Nephron (organoid): Measurements from ENCODE around the gene HCN3.

Experiments
- H3K27ac Mint-ChIP-seq, 3 experiments: 2 replicates each; pipeline ENCODE4 v1.8.0; 2020; ENCODE audit warnings: mixed read lengths in 3 of 3, mild to moderate bottlenecking in 2 of 3, moderate library complexity in 1 of 3
- H3K27me3 Mint-ChIP-seq: 2 replicates; pipeline ENCODE4 v1.8.0; 2021; ENCODE audit warnings: low read depth, mild to moderate bottlenecking, moderate library complexity, mixed read lengths
- H3K36me3 Mint-ChIP-seq: 2 replicates; pipeline ENCODE4 v1.8.0; 2020; ENCODE audit warnings: low read depth, mixed read lengths
- H3K4me1 Mint-ChIP-seq: 2 replicates; pipeline ENCODE4 v1.8.0; 2020; ENCODE audit warnings: mixed read lengths
- H3K4me3 Mint-ChIP-seq, 3 experiments: 2 replicates each; pipeline ENCODE4 v1.8.0; 2020; ENCODE audit warnings: mild to moderate bottlenecking in 3 of 3, mixed read lengths in 3 of 3, moderate library complexity in 2 of 3
- H3K9me3 Mint-ChIP-seq: 2 replicates; pipeline ENCODE4 v1.8.0; 2020; ENCODE audit warnings: mixed read lengths
- TF ChIP-seq, protein P1 (sequence below), 3 experiments: fragments of 200-600 bp; sonication (generic); IDR thresholded peaks; one replicate each; pipeline ENCODE4 v1.5.0; 2021; ENCODE audit warnings: antibody characterized with exemption in 3 of 3; ENCODE audit not compliant: unreplicated experiment in 3 of 3

HCN3 gene

DNA sequence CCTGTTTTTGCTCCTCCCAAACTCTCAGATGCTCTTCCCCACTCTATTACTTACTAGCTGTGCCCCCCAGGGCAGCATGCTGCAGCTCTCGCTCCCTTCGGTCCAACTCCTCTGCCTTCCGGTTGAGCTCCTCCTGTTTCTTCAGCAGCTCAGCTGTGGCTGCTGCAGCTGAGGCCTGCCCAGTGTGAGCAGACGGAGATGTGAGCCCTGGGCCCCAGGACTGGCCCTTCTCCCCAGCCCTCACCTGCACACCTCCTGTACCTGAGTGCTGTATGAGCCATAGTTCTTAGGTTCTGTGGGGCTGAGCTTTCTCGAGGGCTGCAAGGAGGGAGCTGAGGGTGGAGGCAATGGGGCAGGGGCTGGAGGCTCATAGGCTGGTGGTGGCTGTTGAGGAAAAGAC lies 17.0 kb upstream of the HCN3 start:
- H3K4me1 Mint-ChIP-seq = peaks cover 30% of the 10 kb centered on the region
- TF ChIP-seq, protein P1, sequence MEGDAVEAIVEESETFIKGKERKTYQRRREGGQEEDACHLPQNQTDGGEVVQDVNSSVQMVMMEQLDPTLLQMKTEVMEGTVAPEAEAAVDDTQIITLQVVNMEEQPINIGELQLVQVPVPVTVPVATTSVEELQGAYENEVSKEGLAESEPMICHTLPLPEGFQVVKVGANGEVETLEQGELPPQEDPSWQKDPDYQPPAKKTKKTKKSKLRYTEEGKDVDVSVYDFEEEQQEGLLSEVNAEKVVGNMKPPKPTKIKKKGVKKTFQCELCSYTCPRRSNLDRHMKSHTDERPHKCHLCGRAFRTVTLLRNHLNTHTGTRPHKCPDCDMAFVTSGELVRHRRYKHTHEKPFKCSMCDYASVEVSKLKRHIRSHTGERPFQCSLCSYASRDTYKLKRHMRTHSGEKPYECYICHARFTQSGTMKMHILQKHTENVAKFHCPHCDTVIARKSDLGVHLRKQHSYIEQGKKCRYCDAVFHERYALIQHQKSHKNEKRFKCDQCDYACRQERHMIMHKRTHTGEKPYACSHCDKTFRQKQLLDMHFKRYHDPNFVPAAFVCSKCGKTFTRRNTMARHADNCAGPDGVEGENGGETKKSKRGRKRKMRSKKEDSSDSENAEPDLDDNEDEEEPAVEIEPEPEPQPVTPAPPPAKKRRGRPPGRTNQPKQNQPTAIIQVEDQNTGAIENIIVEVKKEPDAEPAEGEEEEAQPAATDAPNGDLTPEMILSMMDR (IDR thresholded peaks at IDR 0.05; ENCODE audit: unreplicated experiment in 3 of 3) = no peak
- no peaks in the 10 kb centered on the region for H3K9me3 Mint-ChIP-seq
- peak overlapping the region; percentile 96 to 97 (median 97) for H3K4me3 Mint-ChIP-seq
- no peak overlapping the region for H3K27ac Mint-ChIP-seq
- no peaks in the 10 kb centered on the region for H3K27me3 Mint-ChIP-seq
- peaks cover 56% of the 10 kb centered on the region for H3K36me3 Mint-ChIP-seq

DNA sequence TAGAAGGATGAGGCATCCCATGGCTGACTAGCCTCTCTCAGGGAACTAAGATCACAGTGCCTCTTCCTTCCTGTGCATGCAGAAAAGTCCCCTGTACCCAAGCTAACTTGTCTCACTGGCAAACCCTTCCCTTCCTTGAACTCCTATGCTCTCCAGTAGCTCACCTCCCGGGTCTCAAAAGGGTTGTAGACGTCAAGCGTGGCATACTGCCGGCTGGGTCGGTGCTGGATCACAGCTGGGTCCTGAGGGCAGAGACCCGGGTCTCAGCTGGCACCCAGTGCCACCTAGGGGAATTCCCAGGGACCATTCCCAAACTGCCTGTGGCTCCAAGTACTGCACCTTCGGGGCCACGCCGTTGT lies 15.8 kb upstream of the HCN3 start:
- Mint-ChIP-seq H3K9me3 (no peaks in the 10 kb centered on the region), H3K27me3 (no peaks in the 10 kb centered on the region), H3K4me3 (peak overlapping the region; percentile 96 to 97 (median 97)), H3K4me1 (peaks cover 24% of the 10 kb centered on the region), H3K36me3 (peaks cover 63% of the 10 kb centered on the region), H3K27ac (peak overlapping the region; percentile 64 to 86 (median 81))
- TF ChIP-seq, protein P1 (IDR thresholded peaks at IDR 0.05; ENCODE audit: unreplicated experiment in 3 of 3) = no peak

DNA sequence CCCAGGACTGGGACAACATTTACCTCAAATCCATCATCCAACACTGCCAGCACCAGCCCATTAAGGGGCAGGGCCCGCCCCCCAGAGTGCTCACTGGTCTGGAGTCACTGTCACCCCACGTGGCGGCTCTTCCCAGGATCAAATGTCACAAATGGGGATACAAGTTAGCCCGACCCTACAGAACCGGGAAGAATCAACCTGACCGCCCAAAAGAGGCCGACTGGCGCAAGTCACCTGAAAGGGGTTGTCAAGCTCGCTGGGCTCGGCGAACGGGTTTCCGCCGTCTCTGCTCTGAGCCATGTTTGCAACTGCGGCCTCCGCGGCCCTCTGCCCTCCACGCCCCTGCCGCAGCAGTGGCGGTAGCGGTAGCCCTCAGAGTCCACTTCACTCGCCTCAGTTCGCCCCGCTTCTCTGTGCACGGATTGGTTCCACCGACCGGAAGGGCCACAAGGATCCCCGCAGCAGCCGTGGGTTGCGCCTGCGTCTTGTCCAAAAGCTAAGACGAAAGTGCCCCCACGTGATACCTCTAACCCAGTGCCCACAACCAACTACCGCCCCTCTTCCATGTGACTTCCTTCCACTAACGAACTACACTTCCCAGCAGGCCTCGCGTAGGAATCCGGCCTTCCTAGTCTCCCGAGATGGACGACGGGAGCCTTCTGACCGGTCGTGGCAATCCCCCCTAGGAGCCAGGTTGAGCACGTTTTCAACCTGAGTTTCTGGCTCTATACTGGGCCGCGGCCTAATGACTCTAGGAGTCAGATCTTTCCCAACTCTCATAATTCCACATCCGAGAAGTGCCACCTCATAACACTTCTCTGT lies 15.2 kb upstream of the HCN3 start, which contains the start of gene SCAMP3:
SCAMP3 (minus strand) TSS at position 509 of the 822 bp plus-strand sequence; CDS start at position 300, 209 bp downstream.
- H3K4me1 Mint-ChIP-seq = peaks cover 18% of the 10 kb centered on the region

DNA sequence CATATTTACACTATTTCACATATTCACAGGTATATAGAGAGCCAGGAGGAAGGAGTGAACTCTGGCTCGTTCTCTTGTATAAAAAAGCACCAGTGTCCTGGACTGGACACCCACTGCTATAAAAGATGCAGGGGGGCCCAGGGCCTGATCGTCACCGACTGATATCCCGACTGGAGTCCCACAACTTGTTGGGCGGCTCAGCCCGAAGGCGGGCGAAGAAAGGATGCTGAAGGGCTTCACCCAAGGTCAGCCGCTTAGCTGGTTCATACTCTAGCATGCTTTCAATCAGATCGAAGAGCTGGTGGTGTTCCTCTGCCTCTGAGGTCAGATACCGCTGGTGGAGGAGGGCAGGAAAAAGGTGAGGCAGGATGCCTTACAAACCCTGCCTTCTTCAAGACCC lies 14.2 kb upstream of the HCN3 start:
- H3K9me3 Mint-ChIP-seq = no peaks in the 10 kb centered on the region
- no peaks in the 10 kb centered on the region for H3K27me3 Mint-ChIP-seq
- H3K4me3 Mint-ChIP-seq = peak overlapping the region; percentile 40 to 97 (median 96)
- H3K27ac Mint-ChIP-seq = peak overlapping the region; percentile 43 to 86 (median 64)
- peaks cover 69% of the 10 kb centered on the region for H3K36me3 Mint-ChIP-seq
- TF ChIP-seq, protein P1 (IDR thresholded peaks at IDR 0.05; ENCODE audit: unreplicated experiment in 3 of 3) = no peak
- H3K4me1 Mint-ChIP-seq = peaks cover 23% of the 10 kb centered on the region

More for the DNA sequence above, 15.2 kb upstream of the HCN3 start, which contains the start of gene SCAMP3:
- Mint-ChIP-seq H3K27me3 (no peaks in the 10 kb centered on the region), H3K36me3 (peaks cover 65% of the 10 kb centered on the region), H3K27ac (peak within 1 kb of the TSS; percentile 64 to 86 (median 81)), H3K9me3 (no peaks in the 10 kb centered on the region), H3K4me3 (peak within 1 kb of the TSS; percentile 96 to 97 (median 97))
- TF ChIP-seq, protein P1 (IDR thresholded peaks at IDR 0.05; ENCODE audit: unreplicated experiment in 3 of 3) = no peak

DNA sequence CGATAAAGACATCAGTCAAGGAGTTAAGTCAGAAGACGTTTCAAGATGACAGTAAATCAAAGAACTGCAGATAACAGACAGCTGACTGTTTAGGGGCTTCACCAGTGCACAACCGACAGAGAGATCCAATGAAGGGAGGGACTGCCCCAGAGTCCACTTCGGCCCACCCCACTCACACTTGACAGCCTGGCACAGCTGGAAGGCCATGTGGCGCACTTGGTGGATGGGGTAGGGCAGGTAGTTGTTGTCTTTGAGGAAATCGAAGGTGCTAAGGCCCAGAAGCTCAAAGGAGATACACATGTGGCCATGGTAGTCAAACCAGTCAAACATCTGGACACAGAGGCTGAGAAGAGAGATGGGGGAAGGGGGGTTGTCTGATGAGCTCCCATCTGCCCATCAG lies 10.7 kb upstream of the HCN3 start:
- Mint-ChIP-seq H3K36me3 (peaks cover 73% of the 10 kb centered on the region), H3K27me3 (no peaks in the 10 kb centered on the region), H3K4me1 (peaks cover 16% of the 10 kb centered on the region), H3K27ac (no peak overlapping the region), H3K9me3 (no peaks in the 10 kb centered on the region), H3K4me3 (no peak overlapping the region)
- TF ChIP-seq, protein P1 (IDR thresholded peaks at IDR 0.05; ENCODE audit: unreplicated experiment in 3 of 3) = no peak
